Subcutaneous abdominal adipose tissue (tissue), 5 donors: ENCODE measurements around the gene PHF24.
"Not testable (repeated sequence)": the region's sequence is repeated elsewhere in the genome, so short reads cannot be mapped to it uniquely, and the experiment has no call there.

Source experiments
- H3K27ac ChIP-seq: one replicate; pipeline ENCODE4 v1.7.0; 2013; ENCODE audit warnings: low read depth, mild to moderate bottlenecking, inconsistent platforms, low read length, moderate library complexity
- H3K27me3 ChIP-seq, 5 donors: one replicate each; pipeline ENCODE4 v1.7.0; 2013; ENCODE audit warnings: low read length in 5 of 5, inconsistent platforms in 1 of 5; ENCODE audit not compliant: control insufficient read depth in 5 of 5, insufficient read depth in 4 of 5
- H3K36me3 ChIP-seq, 5 donors: one replicate each; pipeline ENCODE4 v1.7.0; 2013; ENCODE audit warnings: low read length in 5 of 5; ENCODE audit not compliant: control insufficient read depth in 5 of 5, insufficient read depth in 5 of 5
- H3K4me1 ChIP-seq, 5 donors: one replicate each; pipeline ENCODE4 v1.7.0; 2013; ENCODE audit warnings: low read length in 5 of 5, mild to moderate bottlenecking in 3 of 5, moderate library complexity in 1 of 5; ENCODE audit not compliant: control insufficient read depth in 5 of 5, insufficient read depth in 5 of 5
- H3K4me3 ChIP-seq, 5 donors: one replicate each; pipeline ENCODE4 v1.7.0; 2013; ENCODE audit warnings: low read length in 5 of 5, low read depth in 1 of 5
- H3K9ac ChIP-seq, 5 donors: one replicate each; pipeline ENCODE4 v1.7.0; 2013; ENCODE audit warnings: low read length in 5 of 5, mild to moderate bottlenecking in 4 of 5, moderate library complexity in 3 of 5
- H3K9me3 ChIP-seq, 5 donors: one replicate each; pipeline ENCODE4 v1.7.0; 2013; ENCODE audit warnings: low read length in 5 of 5; ENCODE audit not compliant: control insufficient read depth in 5 of 5
- donor health status: healthy.
- donor health status: healthy.
- donor health status: healthy.
- donor health status: healthy.
- donor health status: healthy.

Gene PHF24

GRCh38 chr9:34957492-34958410 is at the start of gene PHF24:
PHF24 (plus strand) TSS chr9:34958285; CDS start chr9:34971299, 13,014 bp downstream.
- H3K4me3 ChIP-seq = peak within 1 kb of the TSS in 3 of 5 donors; percentile 29 to 51 (median 46)
- no peaks in the 10 kb centered on the region for H3K36me3 ChIP-seq
- no peak within 1 kb of the TSS for H3K9ac ChIP-seq
- peaks cover 0 to 9% (median 7%) of the 10 kb centered on the region in 5 donors for H3K4me1 ChIP-seq
- peaks cover 10 to 37% (median 28%) of the 10 kb centered on the region in 5 donors for H3K27me3 ChIP-seq
- H3K27ac ChIP-seq = no peak within 1 kb of the TSS
- no peaks in the 10 kb centered on the region for H3K9me3 ChIP-seq

DNA sequence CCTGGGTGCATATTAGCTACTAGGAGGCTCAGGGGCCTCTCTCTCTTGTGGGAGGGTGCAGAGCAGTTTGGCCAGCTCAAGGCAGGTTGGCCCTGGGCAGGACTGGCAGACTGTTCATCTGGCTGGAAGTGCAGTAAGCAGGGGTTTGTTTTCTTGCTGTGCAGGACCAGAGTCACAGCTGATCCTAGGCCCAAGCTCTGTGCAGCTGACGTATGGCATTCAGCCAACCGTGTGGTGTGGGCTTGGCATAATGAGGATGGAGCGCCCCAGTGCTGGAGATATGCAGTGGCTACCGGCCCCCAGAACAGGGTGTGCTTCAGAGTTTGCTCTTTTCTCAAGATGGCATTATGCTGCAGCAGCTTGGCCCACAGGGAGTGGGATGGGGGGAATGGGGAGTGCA is 31.0 kb upstream of the PHF24 start:
- Histone ChIP-seq H3K9me3 (peaks cover 0 to 8% (median 4%) of the 10 kb centered on the region in 5 donors), H3K27ac (no peak overlapping the region), H3K36me3 (no peaks in the 10 kb centered on the region), H3K27me3 (peaks cover 0 to 7% (median 0%) of the 10 kb centered on the region in 5 donors), H3K4me3 (no peak overlapping the region), H3K9ac (no peak overlapping the region), H3K4me1 (no peaks in the 10 kb centered on the region)

GRCh38 chr9:34928921-34929320 is 29.2 kb upstream of the PHF24 start:
- Histone ChIP-seq H3K27me3 (peaks cover 0 to 8% (median 0%) of the 10 kb centered on the region in 5 donors), H3K4me3 (no peak overlapping the region), H3K36me3 (no peaks in the 10 kb centered on the region), H3K4me1 (no peaks in the 10 kb centered on the region), H3K9ac (no peak overlapping the region), H3K27ac (no peak overlapping the region), H3K9me3 (peaks cover 0 to 8% (median 4%) of the 10 kb centered on the region in 5 donors)

DNA sequence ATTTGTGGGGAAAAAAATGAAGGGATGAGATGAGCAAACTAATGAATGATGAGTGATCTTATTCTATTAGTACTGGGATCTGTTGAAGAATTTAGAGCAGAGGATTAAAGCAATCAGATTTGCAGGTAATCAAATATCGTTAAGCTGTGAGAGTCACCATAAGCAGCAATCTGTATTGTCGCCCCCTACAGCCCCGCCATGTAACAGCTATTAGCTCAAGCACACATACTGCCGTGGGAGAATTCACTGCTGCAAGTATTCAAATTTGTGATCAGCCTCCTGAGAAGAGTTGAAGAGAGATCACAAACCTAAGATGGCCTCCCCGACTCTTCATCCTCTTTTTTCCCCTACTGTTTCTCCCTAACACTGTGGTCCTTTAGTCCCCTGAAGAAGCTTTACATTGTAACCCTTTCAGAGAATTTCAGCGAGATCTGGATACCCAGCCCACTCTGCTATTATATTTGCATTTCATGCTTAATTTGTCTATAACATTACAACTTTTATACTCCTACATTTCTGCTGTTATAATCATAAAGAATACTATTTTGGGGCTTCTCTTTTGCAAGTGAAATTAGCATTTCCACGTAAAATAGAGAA is 28.5 kb upstream of the PHF24 start:
- Histone ChIP-seq H3K27me3 (peaks cover 0 to 8% (median 2%) of the 10 kb centered on the region in 5 donors), H3K9me3 (peaks cover 0 to 8% (median 4%) of the 10 kb centered on the region in 5 donors), H3K4me1 (no peaks in the 10 kb centered on the region), H3K27ac (no peak overlapping the region), H3K4me3 (no peak overlapping the region), H3K36me3 (no peaks in the 10 kb centered on the region), H3K9ac (no peak overlapping the region)

DNA sequence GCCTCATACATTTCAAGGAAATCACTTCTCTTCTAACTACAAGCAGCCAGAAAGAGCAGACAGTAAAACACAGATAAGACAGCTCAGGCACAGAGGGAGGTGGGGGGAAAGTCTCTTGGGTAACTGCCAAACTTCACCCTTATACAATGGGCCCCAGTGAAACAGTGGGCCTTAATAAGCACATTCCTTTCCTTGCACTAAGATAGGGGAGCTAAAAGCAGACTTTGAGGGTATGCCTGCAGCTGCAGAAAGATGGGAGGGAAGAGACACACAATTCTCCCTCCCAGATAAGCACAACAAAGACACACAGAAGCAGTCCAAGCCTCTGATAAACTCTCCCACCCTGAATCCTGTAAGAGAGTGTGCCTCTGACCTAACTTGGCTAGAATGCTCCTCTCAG is 18.1 kb upstream of the PHF24 start:
- not testable (repeated sequence) for H3K4me3 ChIP-seq, H3K9me3 ChIP-seq, H3K27ac ChIP-seq, H3K27me3 ChIP-seq, H3K4me1 ChIP-seq, H3K36me3 ChIP-seq, H3K9ac ChIP-seq

- no peak overlapping the region for H3K27ac ChIP-seq
- H3K4me1 ChIP-seq = no peaks in the 10 kb centered on the region
- peaks cover 0 to 5% (median 0%) of the 10 kb centered on the region in 5 donors for H3K27me3 ChIP-seq
- no peak overlapping the region for H3K9ac ChIP-seq
- H3K36me3 ChIP-seq = no peaks in the 10 kb centered on the region
- peaks cover 0 to 7% (median 0%) of the 10 kb centered on the region in 5 donors for H3K9me3 ChIP-seq
- H3K4me3 ChIP-seq = no peak overlapping the region
Measured at GRCh38 chr9:34948451-34948850, 9.6 kb upstream of the PHF24 start.

- peaks cover 0 to 7% (median 0%) of the 10 kb centered on the region in 5 donors for H3K9me3 ChIP-seq
- H3K27ac ChIP-seq = no peak overlapping the region
- peaks cover 3 to 15% (median 12%) of the 10 kb centered on the region in 5 donors for H3K27me3 ChIP-seq
- no peaks in the 10 kb centered on the region for H3K36me3 ChIP-seq
- no peak overlapping the region for H3K9ac ChIP-seq
- peaks cover 0 to 9% (median 7%) of the 10 kb centered on the region in 5 donors for H3K4me1 ChIP-seq
- H3K4me3 ChIP-seq = no peak overlapping the region
Measured at GRCh38 chr9:34954225-34954624, 3.9 kb upstream of the PHF24 start.

GRCh38 chr9:34956066-34956465 is 2.0 kb upstream of the PHF24 start:
- H3K9me3 ChIP-seq, H3K36me3 ChIP-seq, H3K4me3 ChIP-seq, H3K4me1 ChIP-seq, H3K27ac ChIP-seq, H3K9ac ChIP-seq: not testable (repeated sequence)
- peaks cover 3 to 27% (median 22%) of the 10 kb centered on the region in 5 donors for H3K27me3 ChIP-seq

DNA sequence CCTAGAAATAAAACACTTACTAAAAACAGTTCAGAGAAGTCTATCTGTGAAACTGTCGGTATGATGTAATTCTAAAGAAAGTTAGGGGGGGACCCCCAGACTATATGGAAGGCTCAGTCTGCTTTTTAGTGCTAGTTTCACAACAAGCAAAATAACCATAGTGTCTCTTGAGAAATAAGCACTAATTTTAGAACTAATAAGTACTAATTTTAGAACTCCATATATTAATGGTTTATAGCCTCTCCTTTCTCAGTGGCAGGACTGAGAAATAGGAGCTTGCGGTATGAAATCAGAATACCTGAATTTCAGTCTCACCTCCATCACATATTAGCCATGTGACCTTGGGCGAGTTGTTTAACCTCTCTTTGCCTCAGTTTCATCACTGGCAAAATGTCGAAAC is 1.4 kb upstream of the PHF24 start:
- peaks cover 3 to 32% (median 23%) of the 10 kb centered on the region in 5 donors for H3K27me3 ChIP-seq
- H3K36me3 ChIP-seq = no peaks in the 10 kb centered on the region
- H3K4me1 ChIP-seq = peaks cover 0 to 9% (median 7%) of the 10 kb centered on the region in 5 donors
- H3K27ac ChIP-seq = no peak overlapping the region
- H3K9me3 ChIP-seq = peaks cover 0 to 4% (median 0%) of the 10 kb centered on the region in 5 donors
- no peak overlapping the region for H3K4me3 ChIP-seq
- H3K9ac ChIP-seq = no peak overlapping the region

DNA sequence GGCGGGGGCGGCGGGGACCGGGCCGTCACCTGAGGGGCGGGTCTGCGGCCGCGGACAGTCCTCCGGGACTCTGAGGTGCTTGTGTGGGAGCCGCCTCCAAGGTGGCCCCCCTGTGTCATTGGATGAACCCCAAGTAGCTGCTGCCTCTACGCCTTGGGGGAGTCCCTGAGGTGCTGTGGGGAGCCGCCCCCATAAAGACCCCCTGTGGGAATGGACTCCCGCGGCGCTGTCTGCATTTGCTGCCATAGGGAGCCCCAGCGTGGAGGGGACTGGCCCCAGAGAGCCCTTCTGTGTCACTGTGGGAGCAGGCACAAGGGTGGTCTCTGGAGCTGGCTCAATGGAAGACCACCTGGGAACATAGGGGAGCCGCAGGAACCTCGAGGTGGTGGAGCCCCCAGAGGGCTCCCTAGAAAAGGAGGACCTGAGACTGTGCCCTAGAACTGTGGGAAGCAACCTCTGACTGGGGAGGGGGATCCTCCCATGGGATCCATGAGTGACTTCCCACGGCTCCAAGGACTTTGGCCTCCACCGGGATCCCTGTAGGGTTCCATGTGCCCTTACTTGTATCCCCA is 412 bp downstream of the PHF24 start:
- peaks cover 0 to 9% (median 7%) of the 10 kb centered on the region in 5 donors for H3K4me1 ChIP-seq
- H3K9me3 ChIP-seq = no peaks in the 10 kb centered on the region
- no peak overlapping the region for H3K9ac ChIP-seq
- H3K27me3 ChIP-seq = peaks cover 10 to 40% (median 28%) of the 10 kb centered on the region in 5 donors
- H3K36me3 ChIP-seq = no peaks in the 10 kb centered on the region
- no peak overlapping the region for H3K27ac ChIP-seq
- H3K4me3 ChIP-seq = peak overlapping the region in 3 of 5 donors; percentile 29 to 51 (median 33)
